DMS53 (cell line): ENCODE measurements around the gene FAM107B.

ENCODE experiments used
- DNase-seq: peaks from one replicate; lab custom pipeline; 2025; lab: John Stamatoyannopoulos, UW

The FAM107B gene

GRCh38 chr10:14535457-14536130 lies 239.1 kb downstream of the FAM107B start:
- no peak for DNase-seq

GRCh38 chr10:14534152-14534551 lies 240.5 kb downstream of the FAM107B start:
- no peak for DNase-seq

GRCh38 chr10:14533295-14533694 lies 241.4 kb downstream of the FAM107B start:
- DNase-seq = no peak

GRCh38 chr10:14532473-14533251 lies 242.0 kb downstream of the FAM107B start:
- DNase-seq = no peak

GRCh38 chr10:14531974-14532373 lies 242.7 kb downstream of the FAM107B start:
- no peak for DNase-seq

- no peak for DNase-seq
Observed at GRCh38 chr10:14530465-14530864, 244.2 kb downstream of the FAM107B start.

- DNase-seq = no peak
Observed at GRCh38 chr10:14529351-14529750, 245.3 kb downstream of the FAM107B start.

GRCh38 chr10:14528450-14528849 lies 246.2 kb downstream of the FAM107B start:
- DNase-seq = no peak

- DNase-seq = no peak
Observed at GRCh38 chr10:14527915-14528314, 246.8 kb downstream of the FAM107B start.

- DNase-seq = peak; percentile 44
Observed at GRCh38 chr10:14527134-14527844, 247.4 kb downstream of the FAM107B start.

- no peak for DNase-seq
Observed at GRCh38 chr10:14526326-14526725, 248.4 kb downstream of the FAM107B start.

GRCh38 chr10:14524691-14525324 lies 249.9 kb downstream of the FAM107B start:
- DNase-seq = no peak

GRCh38 chr10:14523286-14523685 lies 251.4 kb downstream of the FAM107B start:
- DNase-seq = no peak

- DNase-seq = no peak
Observed at GRCh38 chr10:14519785-14520184, 254.9 kb downstream of the FAM107B start.

- no peak for DNase-seq
Observed at GRCh38 chr10:14518149-14518548, 256.5 kb downstream of the FAM107B start.

GRCh38 chr10:14513123-14513522 lies 261.6 kb downstream of the FAM107B start:
- no peak for DNase-seq

GRCh38 chr10:14510346-14510745 lies 264.4 kb downstream of the FAM107B start:
- DNase-seq = peak; percentile 38

GRCh38 chr10:14508725-14509124 lies 266.0 kb downstream of the FAM107B start:
- DNase-seq = no peak

- DNase-seq = peak; percentile 53
Observed at GRCh38 chr10:14507781-14508180, 266.9 kb downstream of the FAM107B start.

GRCh38 chr10:14507176-14507575 lies 267.5 kb downstream of the FAM107B start:
- DNase-seq = peak; percentile 99

- no peak for DNase-seq
Observed at GRCh38 chr10:14502431-14502830, 272.3 kb downstream of the FAM107B start.

GRCh38 chr10:14500172-14500765 lies 274.4 kb downstream of the FAM107B start:
- peak; percentile 78 for DNase-seq
